Measurements from ENCODE around the gene YIPF3.
"Not testable (repeated sequence)": the region's sequence is repeated elsewhere in the genome, so short reads cannot be mapped to it uniquely, and the experiment has no call there.

Gene YIPF3

GRCh38 chr6:43491750-43492661 is 24.7 kb downstream of the YIPF3 start:
- DNase-seq = no peak

GRCh38 chr6:43490523-43490939 is 26.2 kb downstream of the YIPF3 start:
- DNase-seq = no peak

- DNase-seq = no peak
Measured at GRCh38 chr6:43489277-43490072, 27.3 kb downstream of the YIPF3 start.

GRCh38 chr6:43488667-43489276 is 28.0 kb downstream of the YIPF3 start:
- no peak for DNase-seq

- DNase-seq = no peak
Measured at GRCh38 chr6:43481591-43482236, 35.0 kb downstream of the YIPF3 start.

GRCh38 chr6:43481075-43481474 is 35.7 kb downstream of the YIPF3 start:
- DNase-seq = no peak

GRCh38 chr6:43478008-43478372 is 38.7 kb downstream of the YIPF3 start:
- DNase-seq = peak; percentile 24

GRCh38 chr6:43477235-43478007 is 39.3 kb downstream of the YIPF3 start, which contains the start of gene TJAP1:
Gene TJAP1, plus strand, starts transcription at chr6:43477570. Its CDS starts 21,432 bp downstream, at chr6:43499002.
- DNase-seq = peak; percentile 97

GRCh38 chr6:43476746-43477145 is 40.0 kb downstream of the YIPF3 start:
- peak; percentile 21 for DNase-seq

- no peak for DNase-seq
Measured at GRCh38 chr6:43475516-43475915, 41.2 kb downstream of the YIPF3 start.

- no peak for DNase-seq
Measured at GRCh38 chr6:43472515-43472914, 44.2 kb downstream of the YIPF3 start.

- no peak for DNase-seq
Measured at GRCh38 chr6:43471399-43471798, 45.3 kb downstream of the YIPF3 start.

- DNase-seq = no peak
Measured at GRCh38 chr6:43469947-43470346, 46.8 kb downstream of the YIPF3 start.

GRCh38 chr6:43468748-43469681 is 47.7 kb downstream of the YIPF3 start:
- no peak for DNase-seq

GRCh38 chr6:43468240-43468639 is 48.5 kb downstream of the YIPF3 start:
- DNase-seq = no peak

- no peak for DNase-seq
Measured at GRCh38 chr6:43467752-43468151, 49.0 kb downstream of the YIPF3 start.

GRCh38 chr6:43467265-43467664 is 49.5 kb downstream of the YIPF3 start:
- DNase-seq = not testable (repeated sequence)

GRCh38 chr6:43465948-43466347 is 50.8 kb downstream of the YIPF3 start:
- no peak for DNase-seq

- DNase-seq = no peak
Measured at GRCh38 chr6:43464337-43464736, 52.4 kb downstream of the YIPF3 start.

- no peak for DNase-seq
Measured at GRCh38 chr6:43461936-43462335, 54.8 kb downstream of the YIPF3 start.

Measured in CD4-positive, alpha-beta T cell treated with Interleukin-10 for 1 hour (primary cell).